ENCODE data around the gene PACSIN3.

GRCh38 chr11:47234669-47235100 is 48.5 kb upstream of the PACSIN3 start:
- TF ChIP-seq, protein P1, sequence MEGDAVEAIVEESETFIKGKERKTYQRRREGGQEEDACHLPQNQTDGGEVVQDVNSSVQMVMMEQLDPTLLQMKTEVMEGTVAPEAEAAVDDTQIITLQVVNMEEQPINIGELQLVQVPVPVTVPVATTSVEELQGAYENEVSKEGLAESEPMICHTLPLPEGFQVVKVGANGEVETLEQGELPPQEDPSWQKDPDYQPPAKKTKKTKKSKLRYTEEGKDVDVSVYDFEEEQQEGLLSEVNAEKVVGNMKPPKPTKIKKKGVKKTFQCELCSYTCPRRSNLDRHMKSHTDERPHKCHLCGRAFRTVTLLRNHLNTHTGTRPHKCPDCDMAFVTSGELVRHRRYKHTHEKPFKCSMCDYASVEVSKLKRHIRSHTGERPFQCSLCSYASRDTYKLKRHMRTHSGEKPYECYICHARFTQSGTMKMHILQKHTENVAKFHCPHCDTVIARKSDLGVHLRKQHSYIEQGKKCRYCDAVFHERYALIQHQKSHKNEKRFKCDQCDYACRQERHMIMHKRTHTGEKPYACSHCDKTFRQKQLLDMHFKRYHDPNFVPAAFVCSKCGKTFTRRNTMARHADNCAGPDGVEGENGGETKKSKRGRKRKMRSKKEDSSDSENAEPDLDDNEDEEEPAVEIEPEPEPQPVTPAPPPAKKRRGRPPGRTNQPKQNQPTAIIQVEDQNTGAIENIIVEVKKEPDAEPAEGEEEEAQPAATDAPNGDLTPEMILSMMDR (IDR thresholded peaks at IDR 0.05; ENCODE audit: low read length): no peak
- no peak for TF ChIP-seq EZH2 (optimal IDR thresholded peaks at IDR 0.05; ENCODE audit: low read depth, low read length)

All from MM.1S (cell line).